K562 treated with DMSO at 1 percent for 48 hours (cell line): ENCODE measurements around the gene KLF1. TPM values are rescaled to one million over a fixed set of nuclear protein-coding genes. Genes with fewer than 3 reads are reported as not detected.

Source experiments
- total RNA-seq: library from RNA; unstranded; fragments of 300-600 nt; gene quantifications from 2 replicates; pipeline ENCODE4 v1.2.3, GENCODE V29; 2022; ENCODE audit warnings: low replicate concordance; ENCODE audit errors: extremely low read depth

The KLF1 gene
- not detected in 2 replicates for total RNA-seq

GRCh38 chr19:12886969-12887747, at the start of gene KLF1:
Gene KLF1 (minus strand): TSS chr19:12887201. CDS start chr19:12887140, 61 bp downstream.

GRCh38 chr19:12933287-12934072, 46.5 kb upstream of the KLF1 start, which contains the start of gene FARSA:
Gene FARSA (minus strand): TSS chr19:12933711. CDS start chr19:12933696, 15 bp downstream.

GRCh38 chr19:12890787-12891552, 4.0 kb upstream of the KLF1 start, which contains the start of gene GCDH:
Gene GCDH (plus strand): TSS chr19:12891160. CDS start chr19:12891305, 145 bp downstream.

GRCh38 chr19:12881172-12881808, 5.7 kb downstream of the KLF1 start, which contains the start of gene DNASE2:
Gene DNASE2 (minus strand): TSS chr19:12881449. CDS start chr19:12881375, 74 bp downstream.

GRCh38 chr19:12838182-12838885, 48.7 kb downstream of the KLF1 start, which contains the start of gene MAST1:
Gene MAST1 (plus strand): TSS chr19:12838515. CDS start chr19:12838573, 58 bp downstream.

GRCh38 chr19:12834566-12834943, 52.4 kb downstream of the KLF1 start, which contains the start of gene RTBDN:
Gene RTBDN (minus strand): TSS chr19:12834579. CDS start chr19:12829979, 4,600 bp downstream.

Other genes starting within 250 kb of the KLF1 start
- gene MAN2B1, start 220.5 kb downstream of the KLF1 start, total RNA-seq: not detected in 2 replicates
- gene WDR83, start 220.4 kb downstream of the KLF1 start, total RNA-seq: not detected in 2 replicates
- gene DHPS, start 205.3 kb downstream of the KLF1 start, total RNA-seq: not detected in 2 replicates
- gene GNG14, start 199.2 kb downstream of the KLF1 start, total RNA-seq: not detected in 2 replicates
- not detected in 2 replicates for gene FBXW9, start 190.6 kb downstream of the KLF1 start, total RNA-seq
- gene TNPO2, start 163.3 kb downstream of the KLF1 start, total RNA-seq: 258 TPM in 1 of 2 replicates, not detected in the other
- gene TRIR, start 152.5 kb downstream of the KLF1 start, total RNA-seq: not detected in 2 replicates
- not detected in 2 replicates for gene GET3, start 149.7 kb downstream of the KLF1 start, total RNA-seq
- not detected in 2 replicates for gene BEST2, start 135.4 kb downstream of the KLF1 start, total RNA-seq
- not detected in 2 replicates for gene HOOK2, start 111.6 kb downstream of the KLF1 start, total RNA-seq
- gene JUNB, start 95.7 kb downstream of the KLF1 start, total RNA-seq: not detected in 2 replicates
- 1,339 TPM in 1 of 2 replicates, not detected in the other for gene PRDX2, start 85.4 kb downstream of the KLF1 start, total RNA-seq
- gene THSD8, start 85.1 kb downstream of the KLF1 start, total RNA-seq: not detected in 2 replicates
- gene RNASEH2A, start 80.6 kb downstream of the KLF1 start, total RNA-seq: not detected in 2 replicates
- gene RTBDN, start 52.6 kb downstream of the KLF1 start, total RNA-seq: not detected in 2 replicates
- gene MAST1, start 48.7 kb downstream of the KLF1 start, total RNA-seq: not detected in 2 replicates
- not detected in 2 replicates for gene DNASE2, start 5.8 kb downstream of the KLF1 start, total RNA-seq
- not detected in 2 replicates for gene GCDH, start 4.0 kb upstream of the KLF1 start, total RNA-seq
- gene SYCE2, start 32.1 kb upstream of the KLF1 start, total RNA-seq: not detected in 2 replicates
- gene FARSA, start 46.5 kb upstream of the KLF1 start, total RNA-seq: 986 TPM in 1 of 2 replicates, not detected in the other
- gene CALR, start 51.4 kb upstream of the KLF1 start, total RNA-seq: 227 and 730 TPM in 2 replicates
- not detected in 2 replicates for gene RAD23A, start 58.7 kb upstream of the KLF1 start, total RNA-seq
- gene GADD45GIP1, start 70.0 kb upstream of the KLF1 start, total RNA-seq: not detected in 2 replicates
- gene DAND5, start 82.4 kb upstream of the KLF1 start, total RNA-seq: not detected in 2 replicates
- gene NFIX, start 108.3 kb upstream of the KLF1 start, total RNA-seq: not detected in 2 replicates
- not detected in 2 replicates for gene LYL1, start 215.7 kb upstream of the KLF1 start, total RNA-seq
- gene TRMT1, start 229.5 kb upstream of the KLF1 start, total RNA-seq: not detected in 2 replicates
- gene NACC1, start 231.1 kb upstream of the KLF1 start, total RNA-seq: not detected in 2 replicates